Measurements from ENCODE around the gene SPRTN. TPM values are rescaled to one million over a fixed set of nuclear protein-coding genes. Genes with fewer than 3 reads are reported as not detected.

Gene SPRTN
- total RNA-seq, 1 experiment from 2014 or later = 14.9 TPM

- ATAC-seq = no peak
These were observed 11.8 kb upstream of the SPRTN start for GRCh38 chr1:231326248-231326647.

More at GRCh38 chr1:231326248-231326647, 11.8 kb upstream of the SPRTN start:
- no peaks in the 10 kb centered on the region for H4K20me1 ChIP-seq (ENCODE audit: insufficient read depth)
- H3K4me2 ChIP-seq (ENCODE audit: low read length) = no peak overlapping the region
- H3K4me1 ChIP-seq (ENCODE audit: control insufficient read depth in 1 of 2, insufficient read depth in 2 of 2, low read length in 2 of 2) = no peaks in the 10 kb centered on the region
- H3K4me3 ChIP-seq (replicated peaks in 1 of 2; ENCODE audit: low read depth in 1 of 2, low read length in 2 of 2) = no peak overlapping the region
- H3K79me2 ChIP-seq (ENCODE audit: insufficient read depth, low read length) = no peaks in the 10 kb centered on the region
- RAD21 ChIA-PET (ENCODE audit: low non-redundant PET in 1 of 2, low total read pairs in 2 of 2, uncharacterized antibody in 2 of 2, unreplicated experiment in 2 of 2) = no interaction called here
- BruUV-seq (replicated peaks) = no TSS peak
- CTCF ChIA-PET = no interaction called here
- intact Hi-C loops (cut with micrococcal nuclease) = no loop called here
- no peaks in the 10 kb centered on the region for H3K27me3 ChIP-seq (ENCODE audit: insufficient read depth, low read length)
- no peak for DNase-seq (ENCODE audit: low read depth, low spot score)
- TF ChIP-seq POLR2AphosphoS5 (IDR thresholded peaks at IDR 0.05; ENCODE audit: low read depth, low read length) (no peak), EZH2phosphoT487 (IDR thresholded peaks at IDR 0.05; ENCODE audit: borderline replicate concordance) (no peak), FOSL1 (IDR thresholded peaks at IDR 0.05; ENCODE audit: low read depth) (no peak), SRF (IDR thresholded peaks at IDR 0.05; ENCODE audit: low read depth) (no peak), TCF7L2 (IDR thresholded peaks at IDR 0.05; ENCODE audit: borderline replicate concordance, extremely low read depth, insufficient read depth, insufficient read length) (no peak), CEBPB (IDR thresholded peaks at IDR 0.05; ENCODE audit: low read depth) (no peak), REST (IDR thresholded peaks at IDR 0.05; ENCODE audit: low read depth) (no peak), RAD21 (IDR thresholded peaks at IDR 0.05; ENCODE audit: low read depth) (no peak), ELF1 (IDR thresholded peaks at IDR 0.05; ENCODE audit: borderline replicate concordance, low read depth) (no peak), CBX3 (IDR thresholded peaks at IDR 0.05; ENCODE audit: low read depth) (no peak), JUND (IDR thresholded peaks at IDR 0.05) (no peak), YY1 (IDR thresholded peaks at IDR 0.05; ENCODE audit: extremely low read depth, insufficient replicate concordance, low read depth, low read length) (no peak), ZFX (IDR thresholded peaks at IDR 0.05) (no peak), CTCF (IDR thresholded peaks at IDR 0.05 in 2 of 3, conservative IDR thresholded peaks at IDR 0.05 in 1 of 3; ENCODE audit: borderline replicate concordance in 1 of 3, insufficient read depth in 1 of 3, low read depth in 2 of 3, low read length in 2 of 3) (no peak), ZNF274 (IDR thresholded peaks at IDR 0.05; ENCODE audit: low read depth, low read length) (no peak), EGR1 (IDR thresholded peaks at IDR 0.05; ENCODE audit: low read depth) (no peak)
- POLR2A ChIA-PET = interaction anchor here (2.1 kb wide), 1 partner anchor 12 kb away, joined by 5 read pairs; the partner anchor contains the start of genes EXOC8 and SPRTN
- H3K9ac ChIP-seq (ENCODE audit: low read length) = no peak overlapping the region
- no peaks in the 10 kb centered on the region for H3K9me3 ChIP-seq (ENCODE audit: control insufficient read depth in 1 of 2, insufficient read depth in 1 of 2, low read depth in 1 of 2, low read length in 2 of 2)
- H3K36me3 ChIP-seq (ENCODE audit: control insufficient read depth in 1 of 2, insufficient read depth in 2 of 2, low read length in 2 of 2) = no peaks in the 10 kb centered on the region
- H2AFZ ChIP-seq (ENCODE audit: low read depth, low read length, poor library complexity, severe bottlenecking) = no peak overlapping the region
- no peak overlapping the region for H3K27ac ChIP-seq (ENCODE audit: low read depth, low read length)
- H3K9me2 ChIP-seq (ENCODE audit: insufficient read depth) = no peaks in the 10 kb centered on the region
